K562 (cell line): ENCODE measurements around the gene COX7A1. TPM values are rescaled to one million over a fixed set of nuclear protein-coding genes. Genes with fewer than 3 reads are reported as not detected.

Experiments used
- ASH1L ChIP-seq: fragments of 450-650 bp; IDR thresholded peaks from 2 replicates; pipeline ENCODE4 v1.6.1; 2018; ENCODE audit warnings: borderline replicate concordance, mild to moderate bottlenecking, low read depth; ENCODE audit not compliant: partially characterized antibody
- ATF6 ChIP-seq: sonication (generic); formaldehyde crosslinking; IDR thresholded peaks from 2 replicates; pipeline ENCODE4 v1.4.0; 2020; ENCODE audit warnings: mild to moderate bottlenecking, missing genetic modification reagents
- BRD9 ChIP-seq: fragments of 450-650 bp; IDR thresholded peaks from 2 replicates; pipeline ENCODE4 v1.6.1; 2018; ENCODE audit warnings: low read depth; ENCODE audit not compliant: partially characterized antibody
- CLOCK ChIP-seq: fragments of 250-450 bp; sonication (Bioruptor Pico); IDR thresholded peaks from 2 replicates; pipeline ENCODE4 v1.4.0; 2020; ENCODE audit warnings: mild to moderate bottlenecking, moderate library complexity, borderline replicate concordance
- DPF2 ChIP-seq: fragments of 450-650 bp; IDR thresholded peaks from 2 replicates; pipeline ENCODE4 v1.6.1; 2016
- E2F6 ChIP-seq, 2 experiments: IDR thresholded peaks; 2 replicates each; pipeline ENCODE4 v1.6.1; 2011; ENCODE audit warnings: borderline replicate concordance in 1 of 2, control low read depth in 1 of 2, low read depth in 1 of 2, low read length in 1 of 2, mild to moderate bottlenecking in 1 of 2, mixed read lengths in 1 of 2, moderate library complexity in 1 of 2; ENCODE audit not compliant: insufficient read depth in 1 of 2, insufficient read length in 1 of 2, poor library complexity in 1 of 2, severe bottlenecking in 1 of 2; ENCODE audit errors: extremely low read depth in 1 of 2
- GATAD2A ChIP-seq: fragments of 450-650 bp; IDR thresholded peaks from 2 replicates; pipeline ENCODE4 v1.6.1; 2017
- GTF3C2 ChIP-seq: IDR thresholded peaks from 3 replicates; pipeline ENCODE4 v1.6.1; 2011; ENCODE audit warnings: borderline replicate concordance, mild to moderate bottlenecking, moderate library complexity; ENCODE audit not compliant: insufficient read length; ENCODE audit errors: extremely low read depth
- NFIC ChIP-seq: fragments of 450-650 bp; IDR thresholded peaks from 2 replicates; pipeline ENCODE4 v1.6.1; 2017; ENCODE audit warnings: mild to moderate bottlenecking, inconsistent platforms
- POLR2A ChIP-seq: fragments of 450-650 bp; conservative IDR thresholded peaks from 2 replicates; pipeline ENCODE4 v1.6.1; 2016
- POLR2H ChIP-seq: IDR thresholded peaks from 2 replicates; pipeline ENCODE4 v1.6.1; 2016; ENCODE audit warnings: missing genetic modification characterization, low read depth, mild to moderate bottlenecking, control low read depth, missing compliant biosample characterization, moderate library complexity
- SMAD1 ChIP-seq: fragments of 150-350 bp; IDR thresholded peaks from 2 replicates; pipeline ENCODE4 v1.6.1; 2014; ENCODE audit warnings: low read length, low read depth; ENCODE audit not compliant: partially characterized antibody
- TBL1XR1 ChIP-seq, 2 experiments: IDR thresholded peaks; 2 replicates each; pipeline ENCODE4 v1.6.1; 2012; ENCODE audit warnings: improper control_type of control experiment in 2 of 2, low read length in 2 of 2, mild to moderate bottlenecking in 1 of 2
- TGIF2 ChIP-seq: sonication (generic); formaldehyde crosslinking; IDR thresholded peaks from 2 replicates; pipeline ENCODE4 v1.8.1; 2022; ENCODE audit warnings: mild to moderate bottlenecking, missing genetic modification reagents, moderate library complexity
- YY1 ChIP-seq, 3 experiments: IDR thresholded peaks; 2 replicates each; pipeline ENCODE4 v1.6.1; 2011; ENCODE audit warnings: low read length in 2 of 3, mild to moderate bottlenecking in 2 of 3, moderate library complexity in 2 of 3, borderline replicate concordance in 1 of 3, control low read depth in 1 of 3, low read depth in 1 of 3; ENCODE audit not compliant: insufficient read depth in 3 of 3, insufficient replicate concordance in 2 of 3, control insufficient read depth in 1 of 3, insufficient read length in 1 of 3; ENCODE audit errors: extremely low read depth in 1 of 3
- ZFPM2 ChIP-seq: fragments of 250-450 bp; sonication (Bioruptor Pico); IDR thresholded peaks from 2 replicates; pipeline ENCODE4 v1.5.1; 2022; ENCODE audit warnings: mild to moderate bottlenecking
- ZNF324 ChIP-seq: fragments of 250-450 bp; sonication (Bioruptor Pico); IDR thresholded peaks from 2 replicates; pipeline ENCODE4 v1.4.0; 2020; ENCODE audit warnings: mild to moderate bottlenecking
- polyA plus RNA-seq, 8 experiments: library from polyadenylated mRNA; depleted of rRNA in 4 of 8; stranded (reverse) in 5 of 8; unstranded in 3 of 8; fragments of >200 nt; fragmentation: Nextera tagmentation in 2 of 8; fragmentation: Illumina TruSeq in 1 of 8; extraction: Ambion mirVana in 2 of 8; extraction: Trizol in 1 of 8; gene quantifications; 2 replicates each; pipeline versions ENCODE4 v1.2.1 to v1.2.3, GENCODE V29; 2011 to 2014; ENCODE audit warnings: inconsistent platforms in 1 of 8, missing spikeins in 1 of 8
- total RNA-seq, 7 experiments: library from RNA; depleted of rRNA in 6 of 7; stranded (reverse); fragments of >200 nt in 6 of 7; fragmentation: Illumina TruSeq in 2 of 7; extraction: Trizol in 2 of 7; gene quantifications; 2 replicates each; pipeline versions ENCODE4 v1.2.1 to v1.2.3, GENCODE V29; 2011 to 2021; ENCODE audit warnings: low replicate concordance in 1 of 7

Gene COX7A1
- total and polyA plus RNA-seq, 9 of the 15 experiments (the other 6 are each of a cell fraction or from before 2014, with no cell fraction given) = 0.08 TPM; not detected in 8

GRCh38 chr19:36163813-36164212, 11.6 kb upstream of the COX7A1 start (continued):
- no peak for TF ChIP-seq CLOCK (CRISPR knock-in tag)
- no peak for TF ChIP-seq TGIF2
- TF ChIP-seq POLR2H (tag) = no peak
- no peak for TF ChIP-seq POLR2A
- TF ChIP-seq E2F6 (IDR thresholded peaks at IDR 0.05; ENCODE audit: borderline replicate concordance in 1 of 2, extremely low read depth in 1 of 2, insufficient read depth in 1 of 2, insufficient read length in 1 of 2, low read depth in 1 of 2, low read length in 1 of 2, poor library complexity in 1 of 2, severe bottlenecking in 1 of 2) = no peak
- TF ChIP-seq DPF2 = no peak
- no peak for TF ChIP-seq YY1 (IDR thresholded peaks at IDR 0.05; ENCODE audit: borderline replicate concordance in 1 of 3, control insufficient read depth in 1 of 3, extremely low read depth in 1 of 3, insufficient read depth in 3 of 3, insufficient read length in 1 of 3, insufficient replicate concordance in 2 of 3, low read depth in 1 of 3, low read length in 2 of 3)
- TF ChIP-seq SMAD1 = no peak
- TF ChIP-seq ZFPM2 (CRISPR knock-in tag) = no peak
- no peak for TF ChIP-seq ZNF324 (CRISPR knock-in tag)
- no peak for TF ChIP-seq TBL1XR1 (IDR thresholded peaks at IDR 0.05; ENCODE audit: low read length in 2 of 2)
- TF ChIP-seq GTF3C2 = no peak
- no peak for TF ChIP-seq ASH1L
- no peak for TF ChIP-seq NFIC
- no peak for TF ChIP-seq GATAD2A
- TF ChIP-seq BRD9 = no peak
- no peak for TF ChIP-seq ATF6 (CRISPR knock-in tag)
